PC-9 (cell line): ENCODE data around the gene TRPC4.

Source experiments
- EZH2 ChIP-seq: fragments of 200-600 bp; sonication (generic); IDR thresholded peaks from 2 replicates; pipeline ENCODE4 v1.8.0; 2017; ENCODE audit warnings: antibody characterized with exemption, low read depth
- TF ChIP-seq, protein P1 (sequence below): fragments of 200-600 bp; sonication (generic); conservative IDR thresholded peaks from 2 replicates; pipeline ENCODE4 v1.6.1; 2017; ENCODE audit warnings: mixed run types, antibody characterized with exemption, mild to moderate bottlenecking, moderate library complexity

DNA sequence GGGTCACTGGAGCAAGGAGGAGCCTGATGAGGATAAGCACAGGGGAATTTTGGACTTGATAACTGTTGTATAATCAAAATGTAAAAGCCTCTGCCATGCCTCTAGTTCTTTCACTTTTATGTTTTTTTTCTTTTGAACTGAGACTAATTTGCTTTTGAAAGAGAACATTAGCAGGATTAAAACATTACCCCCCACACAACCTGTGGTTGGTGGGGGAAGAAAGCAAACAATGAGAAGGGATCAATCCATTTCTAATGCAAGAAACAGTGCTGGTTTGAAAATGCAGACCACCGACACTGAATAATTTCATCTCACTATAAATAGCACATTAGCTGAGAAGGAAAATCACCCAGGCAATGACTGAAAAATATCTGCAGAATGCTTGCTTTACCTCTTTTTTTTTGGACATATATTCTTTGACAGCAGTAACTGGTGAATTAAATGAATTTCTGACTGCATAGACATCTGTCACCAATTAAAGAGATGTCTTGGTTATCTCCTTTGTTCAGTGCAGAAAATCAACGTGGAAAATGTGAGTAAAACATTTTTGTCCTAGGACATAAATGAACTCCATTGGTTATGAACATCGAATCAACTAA lies 48.6 kb upstream of the TRPC4 start:
- TF ChIP-seq, protein P1, sequence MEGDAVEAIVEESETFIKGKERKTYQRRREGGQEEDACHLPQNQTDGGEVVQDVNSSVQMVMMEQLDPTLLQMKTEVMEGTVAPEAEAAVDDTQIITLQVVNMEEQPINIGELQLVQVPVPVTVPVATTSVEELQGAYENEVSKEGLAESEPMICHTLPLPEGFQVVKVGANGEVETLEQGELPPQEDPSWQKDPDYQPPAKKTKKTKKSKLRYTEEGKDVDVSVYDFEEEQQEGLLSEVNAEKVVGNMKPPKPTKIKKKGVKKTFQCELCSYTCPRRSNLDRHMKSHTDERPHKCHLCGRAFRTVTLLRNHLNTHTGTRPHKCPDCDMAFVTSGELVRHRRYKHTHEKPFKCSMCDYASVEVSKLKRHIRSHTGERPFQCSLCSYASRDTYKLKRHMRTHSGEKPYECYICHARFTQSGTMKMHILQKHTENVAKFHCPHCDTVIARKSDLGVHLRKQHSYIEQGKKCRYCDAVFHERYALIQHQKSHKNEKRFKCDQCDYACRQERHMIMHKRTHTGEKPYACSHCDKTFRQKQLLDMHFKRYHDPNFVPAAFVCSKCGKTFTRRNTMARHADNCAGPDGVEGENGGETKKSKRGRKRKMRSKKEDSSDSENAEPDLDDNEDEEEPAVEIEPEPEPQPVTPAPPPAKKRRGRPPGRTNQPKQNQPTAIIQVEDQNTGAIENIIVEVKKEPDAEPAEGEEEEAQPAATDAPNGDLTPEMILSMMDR, result no peak
- TF ChIP-seq EZH2, result no peak
